RWPE1 (cell line): ENCODE data around the gene SLC9C1.

Source experiments
- CTCF ChIA-PET: fragments of 350-600 bp; sonication (Branson Sonifier 250); formaldehyde crosslinking; extraction: SDS; loops from one replicate; lab custom pipeline; 2021; lab: Yijun Ruan, JAX
- POLR2A ChIA-PET: fragments of 400-600 bp; formaldehyde crosslinking; extraction: SDS; loops from one replicate; lab custom pipeline; 2020; ENCODE audit warnings: antibody characterized with exemption; ENCODE audit not compliant: low non-redundant PET; lab: Yijun Ruan, JAX
- DNase-seq: peaks from one replicate; pipeline ENCODE4 v3.0.0; 2012; ENCODE audit warnings: low spot score
- H3K27ac ChIP-seq: fragments of 450-650 bp; 2 replicates; pipeline ENCODE4 v1.5.1; 2017
- CTCF ChIP-seq: fragments of 450-650 bp; conservative IDR thresholded peaks from 2 replicates; pipeline ENCODE4 v1.5.1; 2017; ENCODE audit warnings: low read depth, mild to moderate bottlenecking

The SLC9C1 gene

GRCh38 chr3:112231727-112232126, 62.3 kb downstream of the SLC9C1 start:
- no peak for TF ChIP-seq CTCF
- no peak for DNase-seq
- CTCF ChIA-PET: interaction anchor here (0.6 kb wide), 1 partner anchor 201 kb away, joined by 4 read pairs; no protein-coding TSS in a partner anchor
- H3K27ac ChIP-seq: no peak overlapping the region
- POLR2A ChIA-PET: no interaction called here

- POLR2A ChIA-PET: no interaction called here
Measured at GRCh38 chr3:112230033-112230432, 64.0 kb downstream of the SLC9C1 start.

GRCh38 chr3:112228786-112229185, 65.2 kb downstream of the SLC9C1 start:
- no peak overlapping the region for H3K27ac ChIP-seq
- CTCF ChIA-PET: no interaction called here
- POLR2A ChIA-PET: no interaction called here
- no peak for DNase-seq
- no peak for TF ChIP-seq CTCF

More at GRCh38 chr3:112230033-112230432, 64.0 kb downstream of the SLC9C1 start:
- CTCF ChIA-PET: interaction anchor here (0.5 kb wide), 1 partner anchor 830 kb away, joined by 3 read pairs; no protein-coding TSS in a partner anchor
- H3K27ac ChIP-seq: no peak overlapping the region
- no peak for DNase-seq
- no peak for TF ChIP-seq CTCF

DNA sequence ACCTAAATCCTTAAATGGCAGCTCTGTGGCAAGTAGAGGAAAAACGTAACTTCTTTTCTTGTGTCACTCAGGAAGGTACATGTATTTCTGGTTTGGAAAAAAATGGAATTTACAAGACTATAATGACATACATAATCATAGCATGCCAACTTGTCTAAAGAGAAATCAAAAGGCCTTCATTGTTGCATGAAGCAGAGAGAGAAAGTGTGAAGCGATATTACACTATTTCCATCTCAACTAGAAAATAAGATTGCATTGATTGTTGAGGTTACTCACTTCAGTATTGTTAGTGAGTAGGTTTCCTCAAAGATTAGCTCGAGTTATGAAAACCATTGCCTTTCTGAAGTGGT, 93.7 kb downstream of the SLC9C1 start:
- no peak for DNase-seq
- TF ChIP-seq CTCF: no peak
- CTCF ChIA-PET: interaction anchor here (1.0 kb wide), 2 partner anchors 9 to 21 kb away, joined by 3 to 4 read pairs; no protein-coding TSS in a partner anchor
- H3K27ac ChIP-seq: no peak overlapping the region
- POLR2A ChIA-PET: no interaction called here

GRCh38 chr3:112199622-112200316, 94.2 kb downstream of the SLC9C1 start:
- ChIA-PET CTCF (interaction anchor here (0.5 to 1.0 kb wide), 7 partner anchors 9 to 1120 kb away, joined by 3 to 4 read pairs (median 3); no protein-coding TSS in a partner anchor), POLR2A (no interaction called here)
- H3K27ac ChIP-seq: no peak overlapping the region
- no peak for TF ChIP-seq CTCF
- peak; percentile 68 for DNase-seq

DNA sequence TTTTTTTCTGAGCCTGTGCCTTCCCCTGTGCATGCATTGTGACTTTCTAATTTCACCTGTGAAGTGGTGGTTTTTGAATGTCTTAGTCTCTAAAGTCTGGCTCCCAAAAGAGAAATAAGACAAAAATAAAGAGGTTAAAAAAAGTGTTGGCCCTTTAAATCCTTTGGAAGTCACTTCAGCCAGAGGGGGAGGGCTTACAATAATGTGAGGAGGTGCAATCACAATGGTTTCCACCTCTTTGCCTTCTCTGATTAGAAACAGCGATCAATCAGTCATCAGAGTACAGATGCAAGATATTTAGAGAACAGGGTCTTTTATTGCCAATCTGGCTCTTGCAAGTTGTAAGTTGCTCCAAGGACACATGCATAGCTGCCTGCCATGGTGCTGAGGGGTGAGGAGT, 96.9 kb downstream of the SLC9C1 start:
- ChIA-PET CTCF (no interaction called here), POLR2A (no interaction called here)

More for the DNA sequence above, 96.9 kb downstream of the SLC9C1 start:
- no peak for DNase-seq
- no peak overlapping the region for H3K27ac ChIP-seq
- no peak for TF ChIP-seq CTCF
